Thoracic aorta (tissue), 2 donors: ENCODE data around the gene FIBP. TPM values are rescaled to one million over a fixed set of nuclear protein-coding genes. Genes with fewer than 3 reads are reported as not detected.

Experiments used
- ATAC-seq: fragments of 150-250 bp; one replicate; pipeline ENCODE4 v1.8.0; 2017; ENCODE audit warnings: low read depth; ENCODE audit not compliant: insufficient number of reproducible peaks, low FRiP score
- DNase-seq: peaks from one replicate; pipeline ENCODE4 v3.0.0-alpha.2; 2020; ENCODE audit warnings: low spot score
- H3K27ac ChIP-seq, 2 donors: fragments of 200-600 bp; sonication (generic); 1 replicate in 1 of 2; 2 replicates in 1 of 2; pipeline ENCODE4 v1.5.1; 2016; ENCODE audit warnings: mild to moderate bottlenecking in 2 of 2, moderate library complexity in 2 of 2
- H3K27me3 ChIP-seq: fragments of 200-600 bp; sonication (generic); replicated peaks from 2 replicates; pipeline ENCODE4 v1.6.0; 2016; ENCODE audit warnings: mild to moderate bottlenecking; ENCODE audit not compliant: insufficient read depth
- H3K36me3 ChIP-seq: fragments of 200-600 bp; sonication (generic); one replicate; pipeline ENCODE4 v1.5.1; 2016
- H3K4me1 ChIP-seq, 2 donors: fragments of 200-600 bp; sonication (generic); 1 replicate in 1 of 2; 2 replicates in 1 of 2; pipeline versions ENCODE4 v1.5.1 to v1.6.0; 2016; ENCODE audit warnings: low read depth in 2 of 2, mild to moderate bottlenecking in 1 of 2; ENCODE audit not compliant: control insufficient read depth in 1 of 2
- H3K4me3 ChIP-seq: fragments of 200-600 bp; sonication (generic); 2 replicates; pipeline ENCODE4 v1.5.1; 2016; ENCODE audit warnings: mild to moderate bottlenecking
- H3K9me3 ChIP-seq: fragments of 200-600 bp; sonication (generic); 2 replicates; pipeline ENCODE4 v1.5.1; 2016
- total RNA-seq, 2 donors: library from RNA; depleted of rRNA; stranded (reverse); fragments of >200 nt; gene quantifications; one replicate each; pipeline versions ENCODE4 v1.1.0 to v1.2.3, GENCODE V29; 2016
- TF ChIP-seq, protein P1 (sequence below): fragments of 200-600 bp; sonication (generic); IDR thresholded peaks from one replicate; pipeline ENCODE4 v1.5.1; 2019; ENCODE audit warnings: antibody characterized with exemption

Gene FIBP
- total RNA-seq, 2 donors from 2014 or later = 50.4 to 111 TPM

DNA sequence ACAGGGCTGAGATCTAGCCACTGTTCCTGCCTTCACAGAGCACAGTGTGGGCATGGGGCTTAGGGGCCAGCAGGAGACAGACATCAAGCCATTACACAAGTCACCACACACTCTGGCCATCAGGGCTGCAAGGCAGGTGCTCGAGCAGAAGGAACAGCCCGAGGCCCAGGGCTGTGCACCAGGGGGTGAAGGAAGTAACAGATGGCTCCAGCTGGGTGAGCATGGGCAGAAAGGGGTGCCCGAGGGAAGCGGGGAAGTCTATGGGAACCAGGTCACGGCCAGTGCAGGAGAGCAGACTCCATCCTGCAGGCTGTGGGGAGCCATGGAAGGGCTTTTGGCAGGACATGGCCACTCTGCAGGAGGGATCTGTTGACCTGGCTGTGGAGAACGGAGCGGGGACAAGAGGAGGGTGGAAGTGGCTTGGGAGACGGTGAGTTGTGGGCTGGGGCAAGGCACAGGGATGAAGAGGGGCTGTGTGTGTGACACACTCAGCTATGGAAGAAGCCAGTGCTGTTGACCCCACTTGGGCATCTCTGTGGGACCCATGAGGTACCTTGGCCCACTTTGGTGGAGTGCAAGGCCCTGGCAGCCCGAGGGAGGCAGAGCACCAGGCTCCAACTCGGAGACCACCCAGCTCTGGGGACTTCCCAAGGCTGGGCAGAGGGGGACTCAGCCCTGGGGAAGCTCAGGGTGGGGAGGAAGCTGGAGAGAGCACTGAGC lies 27.0 kb upstream of the FIBP start:
- Histone ChIP-seq H3K27ac (peak overlapping the region; percentile 91 to 96), H3K9me3 (no peaks in the 10 kb centered on the region), H3K4me1 (peaks cover 41 to 58% of the 10 kb centered on the region in 2 donors), H3K36me3 (no peaks in the 10 kb centered on the region), H3K4me3 (peak overlapping the region; percentile 100), H3K27me3 (no peaks in the 10 kb centered on the region)
- TF ChIP-seq, protein P1, sequence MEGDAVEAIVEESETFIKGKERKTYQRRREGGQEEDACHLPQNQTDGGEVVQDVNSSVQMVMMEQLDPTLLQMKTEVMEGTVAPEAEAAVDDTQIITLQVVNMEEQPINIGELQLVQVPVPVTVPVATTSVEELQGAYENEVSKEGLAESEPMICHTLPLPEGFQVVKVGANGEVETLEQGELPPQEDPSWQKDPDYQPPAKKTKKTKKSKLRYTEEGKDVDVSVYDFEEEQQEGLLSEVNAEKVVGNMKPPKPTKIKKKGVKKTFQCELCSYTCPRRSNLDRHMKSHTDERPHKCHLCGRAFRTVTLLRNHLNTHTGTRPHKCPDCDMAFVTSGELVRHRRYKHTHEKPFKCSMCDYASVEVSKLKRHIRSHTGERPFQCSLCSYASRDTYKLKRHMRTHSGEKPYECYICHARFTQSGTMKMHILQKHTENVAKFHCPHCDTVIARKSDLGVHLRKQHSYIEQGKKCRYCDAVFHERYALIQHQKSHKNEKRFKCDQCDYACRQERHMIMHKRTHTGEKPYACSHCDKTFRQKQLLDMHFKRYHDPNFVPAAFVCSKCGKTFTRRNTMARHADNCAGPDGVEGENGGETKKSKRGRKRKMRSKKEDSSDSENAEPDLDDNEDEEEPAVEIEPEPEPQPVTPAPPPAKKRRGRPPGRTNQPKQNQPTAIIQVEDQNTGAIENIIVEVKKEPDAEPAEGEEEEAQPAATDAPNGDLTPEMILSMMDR = no peak
- ATAC-seq (no peak), DNase-seq (no peak)

DNA sequence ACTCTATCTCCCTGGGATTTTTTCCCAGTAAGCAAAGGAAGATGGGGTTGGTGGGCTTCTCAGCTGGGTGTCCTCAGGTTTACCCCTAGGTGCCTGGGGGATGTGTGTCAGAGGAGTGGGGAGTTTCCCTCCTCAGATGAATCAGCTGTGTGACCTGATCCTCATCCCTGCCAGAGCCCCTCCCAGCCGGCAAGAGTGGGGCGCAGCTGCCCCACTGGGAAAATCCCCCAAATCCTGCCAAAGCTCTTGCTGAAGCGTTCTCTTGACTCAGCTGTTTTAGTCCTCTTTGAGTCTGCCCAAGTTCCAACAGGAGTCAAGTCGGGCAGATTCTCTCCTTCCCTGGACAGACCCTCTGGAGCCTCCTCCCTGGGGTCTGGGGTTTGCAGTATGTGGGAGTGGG lies 24.6 kb upstream of the FIBP start:
- TF ChIP-seq, protein P1 = no peak
- ATAC-seq = no peak
- peaks cover 35 to 52% of the 10 kb centered on the region in 2 donors for H3K4me1 ChIP-seq

DNA sequence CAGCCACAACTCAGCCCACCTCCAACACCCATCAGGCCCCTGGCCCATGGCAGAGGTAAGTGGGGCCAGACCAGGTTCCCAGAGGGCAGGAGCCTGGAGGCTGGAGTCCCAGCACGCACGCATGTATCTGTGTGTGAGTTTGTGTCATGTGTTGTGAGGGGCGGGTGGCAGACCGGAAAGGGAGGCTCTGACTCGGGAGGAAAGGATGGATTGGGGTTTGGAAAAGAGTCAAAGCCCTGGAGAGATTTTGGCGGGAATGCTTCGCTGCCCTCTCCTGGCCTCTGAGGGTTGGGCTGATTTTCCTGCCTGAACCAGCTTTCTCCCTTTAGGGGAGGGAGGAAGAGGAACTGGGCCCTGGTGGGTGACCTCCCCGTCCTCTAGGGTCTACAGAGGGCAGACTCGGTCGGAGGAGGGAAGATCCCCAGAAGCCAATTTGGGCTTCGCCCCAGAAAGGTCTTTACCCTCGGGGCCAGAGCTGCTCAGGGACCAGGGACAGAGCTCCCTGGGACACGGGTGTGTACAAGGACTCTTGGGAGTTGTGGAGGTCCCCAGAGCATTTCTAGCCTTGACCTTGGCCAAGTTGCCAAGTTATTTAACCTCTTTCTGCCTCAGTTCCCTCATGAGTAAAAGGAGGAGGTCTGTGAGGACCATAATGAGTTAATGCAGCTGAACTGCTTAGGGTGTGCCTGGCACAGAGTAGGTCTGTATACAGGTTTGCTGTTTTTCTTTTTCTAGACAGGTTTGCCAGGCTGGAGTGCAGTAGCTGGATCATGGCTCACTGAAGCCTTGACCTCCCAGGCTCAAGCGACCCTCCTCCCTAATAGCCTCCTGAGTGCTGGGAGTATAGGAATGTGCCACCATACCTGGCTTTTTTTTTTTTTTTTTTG lies 23.7 kb upstream of the FIBP start:
- Histone ChIP-seq H3K27ac (peak overlapping the region in 1 of 2 donors; percentile 29), H3K4me1 (peaks cover 25 to 42% of the 10 kb centered on the region in 2 donors), H3K4me3 (peak overlapping the region; percentile 17), H3K27me3 (no peaks in the 10 kb centered on the region), H3K36me3 (no peaks in the 10 kb centered on the region), H3K9me3 (no peaks in the 10 kb centered on the region)
- TF ChIP-seq, protein P1 = peak; percentile 24
- DNase-seq (no peak), ATAC-seq (peak; percentile 24)

More for the DNA sequence above, 24.6 kb upstream of the FIBP start:
- Histone ChIP-seq H3K9me3 (no peaks in the 10 kb centered on the region), H3K27me3 (no peaks in the 10 kb centered on the region), H3K4me3 (no peak overlapping the region), H3K36me3 (no peaks in the 10 kb centered on the region), H3K27ac (peak overlapping the region in 1 of 2 donors; percentile 11)
- no peak for DNase-seq

DNA sequence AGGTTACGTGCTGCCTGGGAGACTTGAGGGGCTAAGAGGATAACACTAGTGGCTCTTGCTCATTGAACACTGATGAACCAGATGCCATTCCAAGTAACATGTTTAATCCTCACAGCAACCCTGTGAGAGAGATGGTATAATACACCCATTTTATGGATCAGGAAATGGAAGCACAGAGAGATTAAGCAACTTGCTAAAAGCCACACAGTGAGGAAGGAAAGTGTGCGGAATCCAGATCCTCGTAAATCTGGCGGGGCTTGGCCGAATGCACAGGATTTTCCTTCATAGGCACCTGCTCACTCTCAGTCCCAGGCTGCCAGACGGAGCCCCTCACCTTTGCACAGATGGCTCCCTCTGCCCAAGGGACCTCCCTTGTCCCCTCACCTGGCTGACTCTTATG lies 19.6 kb upstream of the FIBP start:
- Histone ChIP-seq H3K4me1 (peaks cover 7 to 18% of the 10 kb centered on the region in 2 donors), H3K36me3 (no peaks in the 10 kb centered on the region), H3K27ac (no peak overlapping the region), H3K27me3 (no peaks in the 10 kb centered on the region), H3K9me3 (no peaks in the 10 kb centered on the region), H3K4me3 (no peak overlapping the region)
- no peak for ATAC-seq
- DNase-seq = no peak
- TF ChIP-seq, protein P1 = no peak

DNA sequence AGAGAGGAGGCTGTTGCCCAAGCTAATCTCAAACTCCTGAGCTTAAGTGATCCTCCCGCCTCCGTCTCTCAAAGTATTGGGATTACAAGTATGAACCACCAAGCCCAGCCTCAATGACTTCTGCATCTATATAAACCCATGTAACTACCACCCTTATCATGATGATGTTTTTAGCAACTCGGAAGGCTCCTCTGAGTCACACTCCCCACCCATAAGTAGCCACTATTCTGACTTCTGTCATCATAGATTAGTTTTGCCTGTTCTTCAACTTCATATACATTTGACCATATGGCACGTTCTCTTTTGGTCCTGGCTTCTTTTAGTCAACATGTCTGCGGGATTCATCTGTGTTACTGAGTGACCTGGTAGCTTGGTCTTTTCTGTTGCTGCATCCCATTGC lies 18.3 kb upstream of the FIBP start:
- Histone ChIP-seq H3K4me1 (peaks cover under 1 to 5% of the 10 kb centered on the region in 2 donors), H3K4me3 (no peak overlapping the region), H3K36me3 (no peaks in the 10 kb centered on the region), H3K27me3 (no peaks in the 10 kb centered on the region), H3K27ac (no peak overlapping the region), H3K9me3 (no peaks in the 10 kb centered on the region)
- ATAC-seq (no peak), DNase-seq (no peak)
- TF ChIP-seq, protein P1 = no peak
